Measurements from ENCODE around the gene CBLIF.
"Not testable (repeated sequence)": the region's sequence is repeated elsewhere in the genome, so short reads cannot be mapped to it uniquely, and the experiment has no call there.

CBLIF gene

DNA sequence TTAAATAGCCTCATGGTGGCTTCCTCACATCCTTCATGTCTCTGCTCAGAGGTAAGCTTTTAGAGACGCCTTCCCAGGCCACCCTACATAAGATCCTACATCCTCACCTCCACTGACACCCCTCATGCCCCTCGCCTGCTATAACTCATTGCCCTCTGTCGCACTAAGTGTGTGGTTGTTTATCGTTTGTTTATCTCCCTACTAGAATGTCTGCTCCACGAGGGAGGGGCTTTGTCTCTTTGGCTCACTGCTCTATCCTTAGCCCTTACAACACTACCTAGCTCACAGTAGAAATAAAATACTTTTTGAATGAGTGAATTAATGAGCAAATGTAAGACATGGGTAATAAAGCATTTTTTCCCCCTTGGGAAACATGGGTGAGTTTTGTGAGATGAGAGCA lies 1.3 kb upstream of the CBLIF start:
- no peak for DNase-seq

DNA sequence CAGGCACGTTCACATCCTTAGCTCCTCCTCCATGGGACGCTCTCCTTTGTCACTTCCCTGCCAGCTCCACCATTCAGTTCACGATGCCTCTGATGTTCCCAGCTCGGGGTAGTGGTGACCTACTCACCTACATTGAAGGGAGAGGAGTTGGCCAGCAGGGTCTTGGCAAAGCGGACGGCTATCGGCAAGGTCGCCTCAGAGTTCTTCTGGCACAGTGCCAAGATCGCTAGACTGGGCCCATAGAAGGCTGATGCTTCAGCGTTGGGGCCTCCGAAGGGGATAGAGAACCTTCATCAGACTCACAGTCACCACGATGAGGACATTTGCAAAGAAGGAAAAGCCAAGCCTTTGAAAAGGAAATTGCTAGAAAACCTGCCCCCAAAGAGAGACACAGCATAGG lies 3.0 kb downstream of the CBLIF start:
- DNase-seq, result no peak

DNA sequence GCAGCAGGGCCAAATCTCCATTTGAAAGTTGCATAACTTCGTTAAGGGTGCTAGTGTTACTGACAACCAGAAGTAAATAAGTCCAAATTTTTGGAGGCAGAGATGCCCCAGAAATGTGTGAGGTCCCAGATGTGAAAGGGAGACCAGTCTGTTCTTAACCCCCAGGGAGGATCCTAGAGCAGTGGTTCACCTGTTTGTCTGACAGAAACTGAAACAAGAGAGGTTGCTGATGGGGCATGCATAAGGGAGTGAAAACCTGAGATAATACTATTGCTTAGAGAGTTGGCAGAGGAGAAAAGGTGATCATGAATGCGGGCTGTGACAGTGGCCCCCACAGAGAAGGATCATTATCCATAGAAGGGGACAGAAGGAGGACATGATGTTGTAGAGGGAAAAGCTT lies 3.8 kb downstream of the CBLIF start:
- DNase-seq, result no peak

DNA sequence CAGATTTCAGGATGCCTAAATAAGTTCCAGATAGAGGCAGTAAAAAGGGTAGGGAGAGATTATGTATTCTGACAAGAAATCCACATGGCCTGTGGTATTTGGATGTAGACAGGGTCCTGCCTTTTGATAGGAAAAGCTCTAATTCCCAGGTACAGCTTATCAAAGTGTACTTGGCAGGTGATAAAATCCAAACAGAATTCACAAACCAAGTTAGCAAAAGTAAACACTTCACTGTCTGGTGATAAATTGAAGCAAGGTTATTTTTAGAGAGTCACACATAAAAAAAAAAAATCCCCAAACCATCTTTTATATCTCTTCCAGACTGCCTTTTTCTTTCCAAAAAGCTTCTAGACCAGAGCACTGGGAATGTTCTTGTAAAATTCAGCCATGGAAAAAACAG lies 5.7 kb downstream of the CBLIF start:
- DNase-seq, result no peak

DNA sequence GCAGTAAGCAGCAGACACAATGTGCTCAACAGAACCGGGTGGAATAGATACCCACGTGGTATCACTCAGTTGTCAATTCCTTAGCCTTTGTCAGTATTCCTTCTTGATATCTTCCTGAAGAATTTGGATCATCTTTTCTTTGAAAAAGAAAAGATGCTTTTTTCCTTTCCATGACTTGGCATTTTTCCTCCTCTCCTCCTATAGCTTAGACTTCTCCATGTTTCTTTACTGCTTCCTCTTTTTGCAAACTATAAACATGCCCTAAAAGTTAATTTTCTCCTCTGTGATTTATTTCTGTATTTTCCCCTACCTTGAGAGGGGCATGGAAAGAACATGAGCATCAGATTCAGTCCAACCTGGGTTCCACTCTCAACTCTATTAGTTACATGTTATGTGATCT lies 11.7 kb downstream of the CBLIF start:
- no peak for DNase-seq

DNA sequence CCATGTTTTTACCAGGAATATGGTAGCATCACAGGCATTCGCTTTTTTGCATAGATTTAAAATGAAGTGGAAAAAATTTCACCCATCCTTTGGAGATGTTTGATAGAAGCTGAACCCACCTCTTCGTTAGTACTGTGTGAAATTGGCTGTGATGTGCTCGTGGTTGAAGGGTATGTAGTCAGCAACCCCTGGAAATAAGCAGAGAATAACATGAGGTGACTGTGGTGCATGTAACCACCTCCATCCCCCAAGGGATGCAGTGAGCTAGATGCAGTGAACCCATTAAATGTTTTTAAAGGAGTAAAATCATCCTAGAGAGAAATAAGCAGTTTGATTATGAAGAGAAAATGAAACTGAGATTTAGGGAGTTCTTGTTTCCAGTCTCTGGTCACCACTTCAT lies 15.9 kb downstream of the CBLIF start:
- DNase-seq, result no peak

DNA sequence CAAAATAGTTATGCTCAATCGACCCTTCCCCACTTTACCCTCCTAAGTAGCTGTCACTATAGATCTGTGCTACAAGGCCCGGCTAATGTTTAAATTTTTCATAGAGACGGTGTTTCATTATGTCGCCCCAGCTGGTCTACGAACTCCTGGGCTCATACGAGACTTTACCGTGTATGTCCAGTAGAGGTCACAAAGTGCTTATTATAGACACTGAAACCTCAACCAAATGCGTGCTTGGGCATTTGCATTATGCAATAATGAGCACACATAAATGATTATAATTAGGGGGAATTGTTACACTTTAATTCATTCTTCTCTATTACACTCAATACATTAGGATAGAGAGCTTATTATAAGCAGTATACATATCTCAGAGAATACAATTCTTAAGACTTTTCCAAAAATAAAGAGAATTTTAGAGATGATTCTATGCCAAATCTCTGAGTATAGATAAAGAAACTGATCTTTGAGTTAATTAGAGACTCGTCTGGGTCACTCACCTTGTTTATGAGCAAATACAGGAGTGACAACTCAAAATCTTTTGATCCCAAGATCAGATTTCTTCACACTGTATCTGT lies 22.2 kb downstream of the CBLIF start:
- DNase-seq, result peak; percentile 23

DNA sequence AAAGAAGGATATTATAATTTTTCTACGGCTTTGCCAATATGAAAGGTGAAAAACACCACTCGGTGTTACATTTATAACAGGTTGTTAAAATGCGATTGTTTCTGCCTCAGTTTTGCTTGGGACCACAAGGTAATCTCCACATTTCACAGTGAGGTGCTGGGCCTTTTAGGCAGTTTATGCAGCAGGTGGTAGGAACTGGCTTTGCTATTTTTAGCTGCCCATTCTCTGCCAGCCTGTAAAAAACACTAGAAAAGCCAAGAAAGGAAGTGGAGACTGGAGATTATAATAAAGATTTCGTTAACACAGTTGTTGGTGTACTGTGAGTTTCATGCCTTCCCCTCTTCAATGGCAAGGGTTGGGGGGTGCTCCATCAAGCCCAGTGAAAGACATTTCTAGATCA lies 26.7 kb downstream of the CBLIF start:
- no peak for DNase-seq

DNA sequence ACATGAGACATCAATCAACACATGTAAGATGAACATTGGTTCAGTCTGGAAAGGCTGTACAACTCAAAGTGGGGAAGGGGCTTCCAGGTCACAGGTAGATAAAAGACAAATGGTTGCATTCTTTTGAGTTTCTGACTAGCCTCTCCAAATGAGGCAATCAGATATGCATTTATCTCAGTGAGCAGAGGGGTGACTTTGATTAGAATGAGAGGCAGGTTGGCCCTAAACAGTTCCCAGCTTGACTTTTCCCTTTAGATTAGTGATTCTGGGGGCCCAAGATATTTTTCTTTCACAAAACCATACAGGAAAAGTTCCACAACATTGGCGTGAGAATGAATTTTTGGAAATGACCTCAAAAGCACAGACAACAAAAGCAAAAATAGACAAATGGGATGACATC lies 28.9 kb downstream of the CBLIF start:
- DNase-seq, result not testable (repeated sequence)

DNA sequence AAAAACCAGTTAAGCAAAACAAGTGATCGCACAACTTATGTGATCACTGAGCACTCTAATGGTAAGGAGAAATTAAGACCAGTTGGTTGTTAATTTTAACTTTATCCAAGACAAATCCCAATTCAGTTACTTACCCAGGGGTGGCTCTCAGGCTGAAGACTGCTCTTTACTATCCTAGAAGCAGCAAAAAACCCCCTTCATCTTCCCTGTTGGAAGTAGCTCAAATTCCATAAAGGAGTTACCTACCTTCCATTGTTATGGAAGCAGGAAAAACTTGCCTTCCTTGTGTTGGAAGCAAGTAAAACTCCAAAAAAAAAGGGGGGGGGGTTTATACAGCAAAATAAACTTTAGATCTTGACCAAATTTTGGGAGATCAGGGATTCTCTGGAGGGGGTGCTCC lies 29.5 kb downstream of the CBLIF start:
- no peak for DNase-seq

DNA sequence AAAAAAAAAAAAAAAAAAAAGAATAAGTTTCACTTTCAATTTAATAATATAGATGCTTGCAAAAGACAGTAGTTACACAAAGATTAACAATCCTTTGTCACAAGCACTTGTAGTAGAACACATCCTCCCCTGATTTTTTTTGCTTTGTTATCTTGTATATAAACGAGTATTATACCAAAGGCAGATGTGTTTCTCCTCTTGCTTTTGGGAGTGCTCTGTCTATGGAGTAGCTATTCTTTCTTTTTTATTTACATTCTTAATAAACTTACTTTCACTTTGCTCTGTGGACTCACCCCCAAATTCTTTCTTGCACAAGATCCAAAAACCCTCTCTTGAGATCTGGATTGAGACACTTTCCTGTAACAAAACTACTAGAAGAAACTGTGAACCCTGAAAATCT lies 31.3 kb downstream of the CBLIF start:
- DNase-seq, result no peak

DNA sequence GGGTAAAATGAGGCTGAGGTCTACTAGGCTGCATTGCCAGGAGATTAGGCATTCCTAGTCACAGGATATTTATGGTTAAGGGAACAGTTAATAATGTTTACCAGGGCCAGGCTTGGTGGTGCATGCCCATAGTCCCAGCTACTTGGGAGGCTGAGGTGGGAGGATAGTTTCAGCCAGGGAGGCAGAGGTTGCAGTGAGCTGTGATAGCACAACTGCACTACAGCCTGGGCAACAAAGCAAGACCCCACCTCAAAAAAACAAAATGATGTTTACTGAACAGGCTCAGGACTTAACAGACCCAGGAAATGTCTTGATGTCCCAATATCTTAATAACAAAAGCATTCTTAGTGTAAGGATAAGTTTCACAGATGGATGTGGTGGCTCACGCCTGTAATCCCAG lies 31.9 kb downstream of the CBLIF start:
- no peak for DNase-seq

DNA sequence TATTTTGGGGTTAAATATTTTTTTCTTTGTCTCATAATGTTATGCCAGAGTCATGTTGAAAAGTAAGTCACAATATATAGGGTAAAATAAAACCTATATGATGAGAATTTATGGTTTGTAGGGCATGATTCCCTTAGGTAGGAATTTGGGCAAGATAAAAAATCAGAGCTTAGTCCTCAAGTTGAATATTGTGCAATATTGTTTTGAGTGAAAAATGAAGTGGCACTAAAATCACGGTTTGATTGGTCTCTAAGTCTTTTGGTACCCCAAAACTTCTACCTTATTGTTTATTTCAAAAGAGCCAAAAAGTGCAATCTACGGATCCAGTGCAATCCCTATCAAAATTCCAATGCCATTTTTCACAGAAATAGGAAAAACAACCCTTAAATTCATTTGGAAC lies 33.1 kb downstream of the CBLIF start:
- DNase-seq, result no peak

DNA sequence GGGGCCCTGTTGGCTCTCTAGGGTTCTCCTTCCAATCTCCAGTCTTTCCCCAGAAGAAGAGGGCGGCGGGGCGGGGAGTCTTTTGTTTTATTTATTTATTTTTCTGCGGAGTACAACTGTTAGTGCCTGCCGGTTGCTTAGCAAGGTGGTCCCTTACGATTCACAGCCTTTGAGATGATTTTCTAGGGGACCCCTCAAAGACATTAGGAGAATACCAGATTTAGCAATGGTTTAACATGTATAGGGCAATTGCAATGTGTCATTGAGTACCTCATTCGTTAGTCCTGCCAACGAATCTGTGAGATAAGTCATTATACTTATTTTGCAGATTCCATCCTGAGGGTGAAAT lies 34.4 kb downstream of the CBLIF start:
- DNase-seq, result no peak

DNA sequence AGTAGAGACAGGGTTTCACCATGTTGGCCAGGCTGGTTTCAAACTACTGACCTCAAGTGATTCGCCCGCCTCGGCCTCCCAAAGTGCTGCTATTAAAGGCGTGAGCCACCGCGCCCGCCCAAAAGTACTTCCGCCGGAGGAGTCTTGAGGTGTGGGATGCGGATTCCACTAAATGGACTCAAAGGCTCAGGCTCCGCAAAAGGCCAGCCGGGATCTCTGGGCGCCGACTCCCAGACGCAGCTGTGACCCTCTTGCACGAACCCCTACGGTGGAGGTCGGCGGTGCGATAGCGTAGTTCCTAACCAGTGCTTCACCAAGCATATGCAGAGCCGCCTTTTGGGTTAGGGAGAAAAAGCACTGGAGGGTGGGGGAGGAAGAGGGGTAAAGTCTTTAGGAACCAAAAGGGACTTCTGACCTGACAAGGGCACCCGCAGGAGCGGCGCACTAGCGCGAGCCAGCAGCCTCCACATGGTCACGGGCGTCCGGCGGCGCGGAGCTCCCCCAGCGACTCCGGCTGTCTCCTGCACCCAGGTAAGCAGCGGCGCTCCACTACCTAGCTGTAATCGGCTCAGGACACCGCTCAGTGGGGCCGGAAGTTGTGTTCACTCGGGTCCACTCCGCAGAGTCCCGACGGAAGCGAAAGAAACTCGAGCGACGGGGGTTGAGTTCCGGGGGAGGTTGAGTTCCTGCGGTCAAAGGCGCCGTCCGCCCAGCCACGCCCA lies 34.9 kb downstream of the CBLIF start, which contains the start of gene MRPL16:
Gene MRPL16 (minus strand): TSS at position 590 of the 722 bp plus-strand sequence. CDS start 120 bp downstream, at position 470.
- peak; percentile 89 for DNase-seq

DNA sequence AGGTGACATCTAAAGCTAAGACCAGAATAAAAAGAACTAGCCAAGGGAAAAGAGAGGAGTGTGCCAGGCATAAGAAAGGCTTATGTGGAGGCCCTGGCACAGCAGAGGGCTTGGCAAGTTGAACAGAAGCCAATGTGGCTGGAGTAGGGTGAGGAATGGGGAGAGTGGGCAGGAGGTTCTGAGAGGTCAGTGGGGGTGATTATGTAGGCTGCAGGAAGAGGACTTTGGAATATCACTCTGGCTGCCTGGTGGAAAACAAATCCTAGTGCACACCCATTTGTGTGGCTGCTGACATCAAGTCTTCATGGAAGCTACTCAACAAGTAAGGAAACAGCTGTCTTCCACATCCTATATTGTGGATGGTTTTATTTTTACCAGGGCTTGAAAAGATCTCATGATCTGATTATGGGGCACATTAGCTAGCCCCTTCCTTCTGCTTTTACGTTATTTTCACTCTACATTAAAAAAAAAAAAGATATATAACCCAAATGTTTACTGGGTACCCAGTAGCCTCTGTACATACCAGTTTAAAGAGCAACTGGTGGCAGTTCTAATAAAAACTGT lies 38.2 kb downstream of the CBLIF start:
- no peak for DNase-seq

DNA sequence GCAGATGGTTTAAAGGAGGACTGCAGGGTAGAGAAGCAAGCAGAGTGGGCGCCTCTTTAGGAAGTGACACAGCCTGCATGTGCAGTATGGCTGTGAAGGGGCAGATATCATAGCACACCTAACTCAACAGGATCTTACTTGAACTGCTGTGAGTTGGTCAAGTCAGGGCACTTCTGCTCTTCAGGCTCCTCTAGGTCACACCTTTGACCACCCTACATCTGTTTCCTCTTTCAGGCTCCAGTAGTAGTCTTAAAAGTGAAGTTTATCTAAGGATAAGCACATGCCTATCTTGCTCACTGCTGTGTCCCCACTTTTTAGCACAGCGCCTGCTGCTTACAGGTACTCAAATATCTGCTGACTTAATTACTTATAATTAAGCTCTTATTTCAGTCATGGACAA lies 41.2 kb downstream of the CBLIF start:
- no peak for DNase-seq

DNA sequence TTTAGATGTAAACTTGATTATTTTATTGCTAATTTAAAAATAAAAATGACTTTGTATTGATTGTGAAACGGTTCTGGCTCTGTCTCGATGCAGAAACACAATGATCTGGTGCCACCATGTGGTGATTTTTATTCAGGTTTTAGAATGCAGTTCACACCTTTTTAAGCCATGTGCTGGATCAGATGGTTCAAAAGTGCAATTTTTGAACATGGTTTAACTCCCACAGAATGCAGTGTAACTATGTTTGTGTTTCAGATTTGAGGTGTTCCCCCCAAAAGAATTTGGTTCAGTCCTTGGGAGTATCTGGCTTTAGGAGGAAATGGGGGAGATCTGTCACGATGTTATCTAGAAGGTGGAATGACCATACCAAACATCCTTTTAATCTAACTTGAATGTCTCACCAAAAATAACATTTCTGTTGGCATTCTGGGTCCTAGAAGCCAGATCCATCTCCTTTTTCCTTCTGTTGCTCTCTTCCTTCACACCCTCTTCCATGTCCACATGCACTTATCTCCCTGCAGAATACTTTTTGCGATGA lies 42.6 kb downstream of the CBLIF start:
- peak; percentile 43 for DNase-seq

DNA sequence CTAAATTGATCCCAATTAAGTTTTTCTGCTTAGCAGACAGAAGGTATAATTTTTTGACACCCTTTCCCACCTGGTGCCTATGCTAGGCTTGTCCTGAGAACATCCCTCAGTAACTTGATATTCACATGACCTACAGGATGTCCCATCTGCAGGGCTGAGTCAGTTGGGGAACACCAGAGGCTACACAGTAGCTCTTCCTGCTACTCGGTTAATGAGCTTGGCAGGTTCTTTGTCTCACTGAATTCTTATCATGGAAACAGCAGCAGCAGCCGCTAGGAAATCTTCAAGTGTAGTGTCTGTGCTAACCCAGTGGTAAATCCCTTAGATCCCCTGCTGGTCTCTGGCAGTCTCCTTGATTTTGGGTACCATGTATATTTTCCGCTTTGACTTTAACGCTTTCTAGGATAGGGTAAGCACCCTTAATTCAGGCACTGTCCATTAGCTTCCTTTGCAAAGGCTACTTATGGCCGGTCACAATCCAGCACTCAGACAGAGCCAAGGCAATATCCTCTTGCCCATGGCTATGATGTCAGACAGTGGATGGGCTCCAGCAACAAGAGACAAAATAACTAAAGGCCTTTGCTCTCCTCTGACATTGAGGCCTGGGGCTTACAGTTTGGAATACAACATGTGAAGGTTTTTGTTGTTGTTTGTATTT lies 43.2 kb downstream of the CBLIF start:
- no peak for DNase-seq

DNA sequence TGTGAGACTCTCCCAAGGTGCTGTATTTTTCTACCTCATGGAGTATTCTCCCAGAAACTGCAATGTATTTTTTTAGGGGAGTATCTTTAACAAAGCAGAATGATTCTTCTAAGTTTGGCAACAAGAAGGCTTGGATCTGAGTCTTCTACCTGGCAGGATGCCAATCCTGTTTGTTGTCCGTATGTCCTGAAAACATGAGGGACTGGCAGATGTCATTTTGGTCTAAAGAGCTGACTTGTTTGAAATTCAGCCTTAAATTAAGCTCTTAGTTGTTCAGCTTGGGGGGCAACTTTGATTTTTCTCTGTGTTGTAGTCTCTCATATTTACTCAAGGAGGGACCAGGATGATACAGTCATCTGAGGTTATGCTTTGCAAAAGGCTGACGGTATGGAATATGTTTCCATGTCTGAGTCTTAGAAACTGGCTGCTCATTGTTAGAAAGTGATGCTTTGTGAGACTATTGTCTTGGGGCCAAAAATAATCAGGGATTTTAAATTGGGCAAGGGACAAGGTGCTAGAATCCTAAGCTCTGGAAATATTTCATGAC lies 44.1 kb downstream of the CBLIF start:
- no peak for DNase-seq

DNA sequence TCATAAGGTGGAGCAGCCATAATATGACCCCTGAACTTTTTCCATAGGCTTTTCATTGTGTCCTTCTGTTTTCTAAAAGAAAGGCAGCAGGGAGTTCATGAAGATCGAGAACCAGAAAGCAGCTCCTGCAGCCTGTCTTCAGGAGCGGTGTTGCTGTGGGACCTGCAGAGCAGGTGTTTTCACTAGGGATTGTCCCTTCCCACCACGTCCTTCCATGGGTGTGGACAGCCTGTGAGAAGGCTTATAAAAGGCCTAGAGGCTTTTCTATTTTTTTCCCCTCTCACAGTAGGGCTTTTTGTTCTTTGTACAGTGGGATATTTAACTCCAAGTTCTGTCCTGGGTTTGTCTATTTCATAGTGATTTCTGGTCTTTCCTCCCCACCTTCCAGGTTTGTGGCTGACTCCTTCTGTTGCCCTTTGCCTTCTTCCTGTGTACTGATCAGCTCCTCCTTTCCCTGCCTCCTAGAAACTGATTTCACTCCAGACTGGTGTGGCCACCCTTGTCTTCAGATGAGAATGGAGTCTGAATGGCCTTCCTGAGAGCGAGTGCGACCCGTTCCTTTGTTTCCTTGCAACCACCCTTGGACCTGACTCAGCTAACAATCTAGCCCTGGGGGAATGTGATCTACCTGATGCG lies 44.8 kb downstream of the CBLIF start:
- no peak for DNase-seq

DNA sequence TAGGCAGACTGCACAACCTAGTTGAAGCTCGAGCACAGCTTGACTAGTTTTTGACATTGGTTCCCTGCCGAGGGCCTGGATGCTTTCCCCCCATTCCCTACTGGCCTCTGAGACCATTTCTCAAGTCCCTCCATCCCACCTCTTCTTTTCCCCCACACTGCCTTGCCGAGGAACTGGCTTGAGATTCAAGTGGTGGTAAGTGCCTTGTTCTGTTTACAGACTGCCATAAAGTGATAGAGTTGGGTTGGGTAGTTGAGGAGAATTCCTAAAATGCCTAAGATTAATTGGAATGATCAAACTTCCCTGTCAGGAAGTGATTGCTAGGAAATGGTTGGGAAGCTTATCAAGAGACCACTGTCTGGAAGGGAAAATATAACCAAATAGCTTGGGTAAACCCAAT lies 50.9 kb downstream of the CBLIF start:
- no peak for DNase-seq

DNA sequence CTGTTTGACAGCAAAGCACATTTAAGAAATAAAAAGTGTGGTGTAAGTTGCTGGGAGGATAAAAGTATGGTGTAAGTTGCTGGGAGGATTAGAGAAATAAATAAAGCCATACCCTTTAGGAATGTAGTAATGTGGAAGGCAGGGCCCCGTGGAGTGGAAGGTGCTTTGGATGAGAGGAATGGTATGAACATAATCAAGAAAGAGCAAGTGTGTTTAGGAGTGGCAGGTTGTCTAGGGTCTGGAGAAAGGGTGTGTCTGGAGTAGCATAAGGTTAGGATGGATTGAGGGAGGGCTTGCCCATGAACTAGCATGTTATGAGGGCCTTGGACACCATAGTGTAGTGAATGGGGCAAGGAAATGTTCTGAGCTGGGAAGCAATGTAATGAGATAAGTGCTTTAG lies 52.8 kb downstream of the CBLIF start:
- no peak for DNase-seq

Measured in fibroblast of skin of right biceps (primary cell).